GM12878 (cell line): Measurements from ENCODE around the gene GARIN3. TPM values are rescaled to one million over a fixed set of nuclear protein-coding genes. Genes with fewer than 3 reads are reported as not detected.

Experiments used
- ATF7 ChIP-seq: fragments of 450-650 bp; IDR thresholded peaks from 2 replicates; pipeline ENCODE4 v1.6.1; 2016; ENCODE audit warnings: low read depth, mild to moderate bottlenecking
- EED ChIP-seq: sonication (generic); IDR thresholded peaks from 2 replicates; pipeline ENCODE4 v1.6.1; 2016; ENCODE audit warnings: antibody characterized with exemption, low read depth
- ESRRA ChIP-seq: IDR thresholded peaks from 2 replicates; pipeline ENCODE4 v1.6.1; 2012; ENCODE audit warnings: mild to moderate bottlenecking, low read length, improper control_type of control experiment
- FOS ChIP-seq: IDR thresholded peaks from 3 replicates; pipeline ENCODE4 v1.6.1; 2011; ENCODE audit warnings: borderline replicate concordance; ENCODE audit not compliant: insufficient read length; ENCODE audit errors: extremely low read depth
- GATAD2B ChIP-seq: fragments of 450-650 bp; conservative IDR thresholded peaks from 2 replicates; pipeline ENCODE4 v1.6.1; 2017; ENCODE audit warnings: low read depth, mild to moderate bottlenecking, moderate library complexity
- NFIC ChIP-seq: IDR thresholded peaks from 2 replicates; pipeline ENCODE4 v1.6.1; 2012; ENCODE audit warnings: low read depth, mild to moderate bottlenecking, inconsistent platforms, low read length, moderate library complexity
- NR2F1 ChIP-seq: fragments of 450-650 bp; conservative IDR thresholded peaks from 2 replicates; pipeline ENCODE4 v1.6.1; 2017; ENCODE audit warnings: mild to moderate bottlenecking
- PAX5 ChIP-seq: IDR thresholded peaks from 2 replicates; pipeline ENCODE4 v1.6.1; 2011; ENCODE audit warnings: low read depth, low read length, borderline replicate concordance
- RAD21 ChIP-seq: IDR thresholded peaks from 2 replicates; pipeline ENCODE4 v1.6.1; 2011; ENCODE audit warnings: mild to moderate bottlenecking, low read depth, low read length, moderate library complexity; ENCODE audit not compliant: insufficient read depth
- RUNX3 ChIP-seq: IDR thresholded peaks from 2 replicates; pipeline ENCODE4 v1.6.1; 2012; ENCODE audit warnings: low read length, inconsistent platforms
- SKIL ChIP-seq: fragments of 450-650 bp; IDR thresholded peaks from 2 replicates; pipeline ENCODE4 v1.6.1; 2017; ENCODE audit warnings: mild to moderate bottlenecking, low read depth, inconsistent platforms; ENCODE audit not compliant: poor library complexity, severe bottlenecking
- TBL1XR1 ChIP-seq: IDR thresholded peaks from 2 replicates; pipeline ENCODE4 v1.6.1; 2012; ENCODE audit warnings: low read depth, low read length, improper control_type of control experiment
- TCF7 ChIP-seq: IDR thresholded peaks from 2 replicates; pipeline ENCODE4 v1.6.1; 2014; ENCODE audit warnings: antibody characterized with exemption, borderline replicate concordance
- ZBTB40 ChIP-seq: fragments of 450-650 bp; IDR thresholded peaks from 2 replicates; pipeline ENCODE4 v1.6.1; 2016; ENCODE audit warnings: mild to moderate bottlenecking, moderate library complexity, borderline replicate concordance
- polyA plus RNA-seq, 11 experiments: library from polyadenylated mRNA; depleted of rRNA in 4 of 11; unstranded in 6 of 11; stranded (reverse) in 5 of 11; fragments of >200 nt; fragmentation: Nextera tagmentation in 4 of 11; fragmentation: Illumina TruSeq in 1 of 11; extraction: Ambion mirVana in 4 of 11; extraction: Trizol in 1 of 11; gene quantifications; 1 replicate in 1 of 11; 2 replicates in 10 of 11; pipeline versions ENCODE4 v1.2.1 to v1.2.3, GENCODE V29; 2011 to 2016; ENCODE audit warnings: inconsistent platforms in 2 of 11, missing spikeins in 2 of 11, low read depth in 1 of 11
- total RNA-seq, 4 experiments: library from RNA; depleted of rRNA in 3 of 4; stranded (reverse); fragments of >200 nt in 3 of 4; fragmentation: Illumina TruSeq in 1 of 4; extraction: Trizol in 1 of 4; gene quantifications; 2 replicates each; pipeline versions ENCODE4 v1.2.1 to v1.2.3, GENCODE V29; 2013 to 2021
- TF ChIP-seq, protein P1 (sequence below): IDR thresholded peaks from 2 replicates; pipeline ENCODE4 v1.6.1; 2012; ENCODE audit warnings: low read depth, low read length, improper control_type of control experiment
- TF ChIP-seq, protein P2 (sequence below): fragments of 450-650 bp; conservative IDR thresholded peaks from 2 replicates; pipeline ENCODE4 v1.6.1; 2017; ENCODE audit warnings: mild to moderate bottlenecking, moderate library complexity
- TF ChIP-seq, protein P3 (sequence below): fragments of 150-350 bp; IDR thresholded peaks from 2 replicates; pipeline ENCODE4 v1.6.1; 2014; ENCODE audit warnings: mild to moderate bottlenecking, low read depth, low read length

The GARIN3 gene
- total and polyA plus RNA-seq, 10 of the 15 experiments (the other 5 are each of a cell fraction or from before 2014, with no cell fraction given) = 0.15 TPM; not detected in 9

- TF ChIP-seq ZBTB40 (no peak), ATF7 (peak; percentile 66), SKIL (peak; percentile 35), NFIC (peak; percentile 81), RUNX3 (peak; percentile 91), EED (peak; percentile 87), FOS (no peak), RAD21 (0 out of 2 replicates have a peak, but pooled peaks have one; percentile 16), TCF7 (0 out of 2 replicates have a peak, but pooled peaks have one; percentile 45), PAX5 (peak; percentile 69; the same call in 1 of the 2 replicates), ESRRA (no peak), GATAD2B (peak; percentile 47; the same call in 1 of the 2 replicates), NR2F1 (peak; percentile 26; the same call in 1 of the 2 replicates), TBL1XR1 (peak; percentile 70; the same call in 1 of the 2 replicates)
- TF ChIP-seq, protein P1, sequence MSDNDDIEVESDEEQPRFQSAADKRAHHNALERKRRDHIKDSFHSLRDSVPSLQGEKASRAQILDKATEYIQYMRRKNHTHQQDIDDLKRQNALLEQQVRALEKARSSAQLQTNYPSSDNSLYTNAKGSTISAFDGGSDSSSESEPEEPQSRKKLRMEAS = no peak
- TF ChIP-seq, protein P2, sequence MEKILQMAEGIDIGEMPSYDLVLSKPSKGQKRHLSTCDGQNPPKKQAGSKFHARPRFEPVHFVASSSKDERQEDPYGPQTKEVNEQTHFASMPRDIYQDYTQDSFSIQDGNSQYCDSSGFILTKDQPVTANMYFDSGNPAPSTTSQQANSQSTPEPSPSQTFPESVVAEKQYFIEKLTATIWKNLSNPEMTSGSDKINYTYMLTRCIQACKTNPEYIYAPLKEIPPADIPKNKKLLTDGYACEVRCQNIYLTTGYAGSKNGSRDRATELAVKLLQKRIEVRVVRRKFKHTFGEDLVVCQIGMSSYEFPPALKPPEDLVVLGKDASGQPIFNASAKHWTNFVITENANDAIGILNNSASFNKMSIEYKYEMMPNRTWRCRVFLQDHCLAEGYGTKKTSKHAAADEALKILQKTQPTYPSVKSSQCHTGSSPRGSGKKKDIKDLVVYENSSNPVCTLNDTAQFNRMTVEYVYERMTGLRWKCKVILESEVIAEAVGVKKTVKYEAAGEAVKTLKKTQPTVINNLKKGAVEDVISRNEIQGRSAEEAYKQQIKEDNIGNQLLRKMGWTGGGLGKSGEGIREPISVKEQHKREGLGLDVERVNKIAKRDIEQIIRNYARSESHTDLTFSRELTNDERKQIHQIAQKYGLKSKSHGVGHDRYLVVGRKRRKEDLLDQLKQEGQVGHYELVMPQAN = no peak
- TF ChIP-seq, protein P3, sequence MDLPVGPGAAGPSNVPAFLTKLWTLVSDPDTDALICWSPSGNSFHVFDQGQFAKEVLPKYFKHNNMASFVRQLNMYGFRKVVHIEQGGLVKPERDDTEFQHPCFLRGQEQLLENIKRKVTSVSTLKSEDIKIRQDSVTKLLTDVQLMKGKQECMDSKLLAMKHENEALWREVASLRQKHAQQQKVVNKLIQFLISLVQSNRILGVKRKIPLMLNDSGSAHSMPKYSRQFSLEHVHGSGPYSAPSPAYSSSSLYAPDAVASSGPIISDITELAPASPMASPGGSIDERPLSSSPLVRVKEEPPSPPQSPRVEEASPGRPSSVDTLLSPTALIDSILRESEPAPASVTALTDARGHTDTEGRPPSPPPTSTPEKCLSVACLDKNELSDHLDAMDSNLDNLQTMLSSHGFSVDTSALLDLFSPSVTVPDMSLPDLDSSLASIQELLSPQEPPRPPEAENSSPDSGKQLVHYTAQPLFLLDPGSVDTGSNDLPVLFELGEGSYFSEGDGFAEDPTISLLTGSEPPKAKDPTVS = no peak
Observed at GRCh38 chr5:157116483-157116954, 49.5 kb downstream of the GARIN3 start (continued).
